HG02623 (cell line): ENCODE results near the gene PEA15.
A peak's percentile ranks its signal among the peaks of the same experiment; 100 is the strongest.

ENCODE experiments used
- ATAC-seq: cut with Tn5 transposase; IDR thresholded peaks from one replicate; pipeline ENCODE4 v1.9.1; 2021; ENCODE audit warnings: moderate library complexity; ENCODE audit not compliant: unreplicated experiment

Gene PEA15

DNA sequence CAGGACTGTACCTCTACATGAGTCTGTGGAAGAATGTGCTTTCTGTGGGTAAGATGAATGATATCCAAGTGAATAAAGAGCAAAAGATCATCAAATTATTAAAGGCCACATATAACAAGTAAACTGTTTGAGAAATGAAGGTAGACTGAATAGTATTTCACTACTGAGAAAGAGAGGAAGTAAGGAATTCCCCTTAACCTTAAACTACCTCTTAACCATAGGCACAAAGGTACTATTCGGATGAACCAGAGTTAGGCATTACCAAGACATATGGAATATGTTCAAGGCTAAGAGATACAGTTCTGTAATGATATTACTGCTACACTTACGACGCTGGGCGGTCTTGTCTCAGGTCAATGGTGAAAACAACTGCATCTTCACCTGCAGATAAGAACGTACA lies 31.6 kb downstream of the PEA15 start:
- no peak for ATAC-seq

DNA sequence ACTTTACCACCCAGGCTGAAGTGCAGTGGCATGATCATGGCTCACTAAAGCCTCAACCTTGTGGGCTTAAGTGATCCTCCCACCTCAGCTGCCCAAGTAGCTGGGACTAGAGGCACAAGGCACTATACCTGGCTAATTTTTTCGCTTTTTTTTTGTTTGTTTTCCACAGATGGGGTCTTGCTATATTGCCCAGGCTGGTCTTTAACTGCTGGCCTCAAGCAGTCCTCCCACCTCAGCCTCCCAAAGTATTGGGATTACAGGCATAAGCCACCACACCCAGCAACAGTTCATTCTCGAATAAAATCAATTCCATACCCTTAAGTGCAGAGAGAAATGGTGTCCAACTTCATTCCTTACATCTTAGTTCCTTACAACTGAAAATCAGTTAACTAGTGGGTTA lies 32.4 kb downstream of the PEA15 start:
- ATAC-seq: no peak

DNA sequence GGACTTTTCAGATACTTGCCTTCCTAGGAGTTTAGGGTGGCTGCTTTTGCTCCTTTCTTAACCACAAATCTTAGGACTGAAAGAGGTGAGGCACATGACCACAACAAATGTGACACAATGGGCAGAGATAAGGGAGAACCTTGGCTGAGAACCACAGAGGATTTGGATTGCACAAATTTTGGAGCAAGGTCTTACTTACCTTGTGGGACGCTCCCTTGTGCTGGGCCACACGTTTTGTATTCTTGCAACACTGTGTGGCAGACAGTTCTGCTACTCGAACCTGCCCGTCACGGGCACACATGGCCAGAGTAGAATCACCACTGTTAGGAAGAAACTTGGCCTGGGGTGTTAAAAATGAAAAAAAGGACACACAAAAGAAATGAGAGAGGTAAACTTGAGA lies 33.2 kb downstream of the PEA15 start:
- no peak for ATAC-seq

DNA sequence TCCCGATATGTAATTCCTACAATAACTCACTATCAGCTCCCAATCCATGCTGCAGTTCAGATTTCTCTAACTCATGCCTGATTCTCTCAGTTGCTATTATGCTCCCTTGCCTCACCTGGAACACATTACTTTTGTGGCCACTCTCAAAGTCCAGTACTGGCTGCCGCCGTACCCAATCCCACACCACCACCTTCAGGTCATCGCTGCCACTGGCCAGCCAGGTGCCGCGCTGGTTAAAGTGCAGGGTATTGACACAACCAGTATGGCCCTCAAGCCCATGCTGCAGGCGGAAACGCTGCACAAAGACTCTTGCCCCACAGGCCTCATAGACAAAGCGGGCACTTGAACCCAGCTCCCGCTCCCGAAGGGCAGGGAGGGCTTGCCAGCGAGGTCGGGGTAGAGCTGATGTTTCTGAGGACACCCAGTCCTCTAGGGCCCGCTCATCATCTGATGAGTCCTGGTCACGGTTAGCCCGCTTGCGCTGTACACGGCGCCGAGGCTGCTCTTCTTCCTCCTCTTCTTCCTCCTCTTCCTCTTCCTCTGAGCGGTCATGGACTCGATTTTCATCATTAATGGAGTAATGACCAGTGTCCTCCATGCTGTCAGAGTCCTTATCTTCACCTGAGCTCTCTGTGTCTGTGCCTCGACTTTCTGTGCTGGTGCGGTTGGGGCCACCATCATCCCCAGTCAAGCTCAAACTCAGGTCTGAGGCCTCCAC lies 34.6 kb downstream of the PEA15 start:
- ATAC-seq: no peak

DNA sequence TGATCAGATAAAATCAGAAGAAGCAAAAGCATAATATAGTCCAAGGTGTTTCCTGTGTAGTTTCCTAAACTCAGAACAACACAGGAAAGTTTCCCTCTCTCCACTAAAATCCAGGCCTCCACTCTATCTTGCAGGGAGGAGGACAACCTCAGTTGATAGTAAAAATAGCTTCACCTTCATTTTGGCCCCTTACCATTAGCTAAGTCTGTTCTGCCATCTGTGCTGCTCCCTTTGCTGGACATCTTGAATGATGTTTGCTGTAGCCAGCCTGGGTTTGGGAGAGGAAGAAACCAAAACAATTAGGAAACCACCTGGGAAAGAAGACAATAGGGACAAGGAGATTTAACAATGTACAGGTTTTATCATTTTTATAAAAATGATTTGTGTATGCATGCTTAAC lies 38.6 kb downstream of the PEA15 start:
- no peak for ATAC-seq

DNA sequence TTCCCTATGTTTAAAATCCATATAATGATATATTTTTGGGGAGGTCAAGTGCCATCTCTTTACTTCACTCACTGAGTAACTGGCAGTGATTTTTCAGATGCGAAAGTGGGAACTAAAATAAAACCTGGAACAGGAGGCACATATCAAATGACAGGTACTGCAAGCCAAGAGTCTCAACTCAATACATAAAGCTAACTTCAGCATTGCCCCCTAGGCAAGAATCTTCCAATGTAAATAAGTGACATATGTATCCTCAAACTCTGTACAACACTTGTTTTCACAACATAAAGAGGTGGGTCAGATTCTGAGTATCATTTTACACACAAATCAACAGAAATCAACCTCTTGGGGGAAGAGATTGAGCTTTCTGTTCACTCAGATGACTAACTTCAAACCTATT lies 39.0 kb downstream of the PEA15 start:
- no peak for ATAC-seq

DNA sequence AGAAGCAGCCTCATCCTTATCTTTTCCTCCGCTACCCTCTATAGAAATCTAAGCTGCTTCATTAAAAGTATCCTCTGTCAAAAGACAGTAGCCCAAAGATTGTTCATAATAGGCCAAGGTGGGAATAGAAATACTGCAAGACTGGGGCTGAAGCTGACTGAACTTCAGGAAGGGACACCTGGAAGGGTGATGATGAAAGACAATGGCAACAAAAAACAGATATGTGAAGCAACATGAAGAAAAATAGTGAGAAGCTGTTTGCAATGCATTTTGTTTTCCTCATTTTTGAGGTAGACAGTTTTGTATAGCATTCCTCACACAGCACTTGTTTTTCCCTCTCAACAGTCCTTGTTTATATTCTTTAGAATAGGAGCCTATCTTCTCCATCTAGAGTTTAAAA lies 40.2 kb downstream of the PEA15 start:
- no peak for ATAC-seq

DNA sequence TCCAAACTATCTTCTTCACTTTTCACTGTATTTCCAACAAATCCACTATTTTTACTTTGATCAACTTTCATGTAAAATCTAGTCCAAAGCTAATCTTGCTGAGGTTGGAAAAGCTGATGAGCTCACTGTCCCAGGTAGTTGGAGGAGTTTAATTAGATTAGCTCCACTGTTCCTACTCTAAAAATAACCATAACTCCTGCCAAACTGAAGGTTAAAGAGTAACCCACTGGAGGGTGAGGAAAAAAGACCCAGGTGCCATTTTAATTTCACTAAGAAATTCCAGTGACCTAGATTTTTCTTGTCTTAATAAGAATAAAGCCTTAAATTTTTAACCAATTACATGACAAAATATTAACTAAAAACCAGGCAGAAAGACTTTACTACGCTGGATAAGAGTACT lies 41.9 kb downstream of the PEA15 start:
- no peak for ATAC-seq

- no peak for ATAC-seq
These were observed 45.8 kb downstream of the PEA15 start for GRCh38 chr1:160251011-160251410.

DNA sequence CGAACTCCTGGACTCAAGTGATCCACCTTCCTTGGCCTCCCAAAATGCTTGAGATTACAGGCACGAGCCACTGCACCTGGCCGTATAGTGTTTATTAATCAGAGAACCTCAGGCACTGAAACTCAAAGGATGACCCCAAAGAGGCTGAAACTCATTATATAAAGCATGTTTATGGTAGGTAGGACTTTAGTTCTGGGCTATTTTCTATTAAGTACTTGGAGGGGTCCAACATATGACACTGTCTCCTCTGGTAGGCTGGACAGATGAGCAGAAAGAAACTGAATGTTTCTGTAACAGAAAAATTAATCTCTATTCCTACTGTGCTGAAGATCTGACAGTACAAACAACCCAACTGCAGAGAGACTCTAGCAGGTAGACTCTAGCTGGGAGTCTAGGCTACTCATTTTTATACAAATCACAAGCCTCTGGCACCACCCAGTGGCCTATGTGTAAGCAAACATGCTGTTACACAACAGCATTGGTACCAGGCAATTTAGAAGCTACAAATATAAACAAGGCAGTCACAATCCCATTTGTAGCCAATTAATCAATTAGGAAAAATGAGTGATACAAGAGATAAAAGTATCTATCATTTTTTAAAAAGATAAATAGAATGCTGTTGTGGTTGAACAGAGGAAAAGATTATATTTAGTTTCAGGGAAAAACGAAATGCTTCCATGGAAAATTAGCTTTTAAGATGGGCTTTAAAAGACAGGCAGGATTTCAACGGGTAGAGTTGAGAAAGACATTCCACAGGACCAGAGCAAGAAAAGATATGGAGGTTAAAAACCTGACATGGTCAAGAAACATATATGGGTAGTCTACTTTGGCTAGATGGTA lies 46.7 kb downstream of the PEA15 start:
- ATAC-seq: no peak

- ATAC-seq: no peak
These were observed 50.7 kb downstream of the PEA15 start for GRCh38 chr1:160255781-160256300.

GRCh38 chr1:160256396-160257046 lies 51.3 kb downstream of the PEA15 start:
- ATAC-seq: no peak

GRCh38 chr1:160257411-160258015 lies 52.3 kb downstream of the PEA15 start:
- no peak for ATAC-seq

- ATAC-seq: no peak
These were observed 53.1 kb downstream of the PEA15 start for GRCh38 chr1:160258177-160258798.

GRCh38 chr1:160260406-160261382 lies 55.5 kb downstream of the PEA15 start:
- ATAC-seq: no peak

DNA sequence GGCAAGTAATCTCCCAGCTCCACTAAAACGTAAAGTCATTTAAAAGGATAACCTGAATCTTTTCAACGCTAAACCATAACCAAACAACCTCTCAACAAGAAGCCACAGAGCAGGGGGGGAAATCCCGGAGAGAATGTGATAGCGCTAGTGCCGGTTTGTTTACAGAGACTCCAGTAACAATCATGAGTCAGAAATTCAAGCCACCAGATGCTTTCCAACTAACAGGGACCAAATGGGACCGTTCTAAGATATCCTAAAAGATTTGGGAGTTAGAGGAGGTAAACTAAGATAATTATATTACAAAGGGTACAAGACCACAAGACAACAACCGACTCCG lies 56.3 kb downstream of the PEA15 start:
- peak; percentile 23 for ATAC-seq

- ATAC-seq: peak; percentile 86
These were observed 57.0 kb downstream of the PEA15 start, which contains the start of gene DCAF8 for GRCh38 chr1:160261893-160262794. Gene DCAF8, minus strand, starts transcription at chr1:160262549. Its CDS starts 18,541 bp downstream, at chr1:160244008.

DNA sequence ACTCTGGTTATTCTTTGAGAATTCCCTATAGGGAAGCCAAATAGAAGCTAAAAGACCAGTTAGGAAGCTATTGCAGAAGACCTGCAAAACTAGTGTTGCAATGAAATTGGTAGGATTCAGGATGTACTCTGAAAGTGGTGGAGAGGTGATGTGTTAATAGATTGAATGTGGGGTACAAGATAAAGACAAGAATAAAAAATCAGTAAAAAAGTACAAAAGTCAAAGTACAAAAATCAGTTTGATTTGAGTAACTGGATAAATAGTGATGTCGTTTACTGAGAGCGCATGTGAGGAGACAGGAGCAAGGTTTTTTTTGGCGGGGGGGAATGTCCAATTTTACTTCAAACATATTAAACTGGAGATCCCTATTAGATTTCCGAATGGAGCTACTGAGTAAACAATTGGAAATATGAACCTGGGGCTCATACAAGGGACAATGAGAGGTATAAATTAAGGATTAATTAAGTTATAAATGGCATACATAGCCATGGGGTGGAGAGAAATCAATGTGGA lies 59.7 kb downstream of the PEA15 start:
- ATAC-seq: no peak
